ENCODE data around the gene CDH8. TPM values are rescaled to one million over a fixed set of nuclear protein-coding genes. Genes with fewer than 3 reads are reported as not detected.

Gene CDH8
- total RNA-seq, 2 experiments from 2014 or later: not detected

DNA sequence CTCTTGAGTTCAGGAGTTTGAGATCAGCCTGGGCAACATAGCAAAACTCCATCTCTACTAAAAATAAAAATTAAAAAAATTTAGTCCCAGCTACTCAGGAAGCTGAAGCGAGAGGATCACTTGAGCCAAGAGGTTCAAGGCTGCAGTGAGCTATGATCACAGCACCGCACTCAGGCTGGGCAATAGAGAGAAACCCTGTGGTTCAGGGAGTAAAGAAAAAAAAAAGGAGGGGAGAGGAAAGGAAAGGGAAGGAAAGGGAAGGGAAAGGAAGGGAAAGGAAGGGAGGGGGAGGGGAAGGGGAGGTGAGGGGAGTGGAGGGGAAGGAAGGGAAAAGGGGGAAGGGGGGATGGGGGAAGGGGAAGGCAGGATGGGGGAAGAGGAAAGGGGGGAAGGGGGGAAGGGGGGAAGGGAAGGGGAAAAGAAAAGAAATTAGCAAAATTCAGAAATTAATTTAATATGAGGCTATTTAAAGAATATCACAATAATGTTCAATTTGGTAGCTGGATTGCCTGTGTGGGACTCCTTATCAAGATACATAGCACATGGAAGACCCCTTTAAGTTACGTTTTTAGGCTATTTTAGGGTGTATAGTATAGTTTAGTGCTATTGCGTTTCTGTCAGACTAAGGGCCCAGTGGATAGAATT is 424.3 kb downstream of the CDH8 start:
- no peak for DNase-seq
- intact Hi-C loops (cut with micrococcal nuclease): no loop called here
- no peak overlapping the region for H3K4me3 Mint-ChIP-seq
- H3K4me1 Mint-ChIP-seq (ENCODE audit: low read depth): no peaks in the 10 kb centered on the region
- no peaks in the 10 kb centered on the region for H3K27me3 Mint-ChIP-seq
- ChIA-PET POLR2A (no interaction called here), CTCF (no interaction called here)
- no peak overlapping the region for H3K27ac Mint-ChIP-seq
- H3K9me3 Mint-ChIP-seq: peaks cover 37% of the 10 kb centered on the region
- H3K36me3 Mint-ChIP-seq: no peaks in the 10 kb centered on the region

DNA sequence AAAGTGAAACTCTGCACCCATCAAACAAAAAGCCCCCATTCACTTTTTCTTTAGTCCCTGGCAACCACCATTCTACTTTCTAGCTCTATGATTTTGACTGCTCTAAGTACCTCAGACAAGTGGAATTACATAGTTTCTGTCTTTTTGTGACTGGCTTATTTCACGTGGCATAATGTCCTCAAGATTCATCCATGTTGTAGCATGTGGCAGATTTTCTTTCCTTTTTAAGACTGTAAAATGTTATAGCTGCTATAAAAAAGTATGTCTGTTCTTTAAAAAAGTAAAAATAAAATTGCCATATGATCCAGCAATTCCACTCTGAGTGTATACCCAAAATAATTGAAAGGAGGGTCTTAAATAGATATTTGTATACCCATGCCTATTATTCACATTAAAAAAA is 429.7 kb downstream of the CDH8 start:
- H3K4me1 Mint-ChIP-seq (ENCODE audit: low read depth): no peaks in the 10 kb centered on the region
- ChIA-PET CTCF (no interaction called here), POLR2A (no interaction called here)
- DNase-seq: no peak
- H3K27ac Mint-ChIP-seq: no peak overlapping the region
- intact Hi-C loops (cut with micrococcal nuclease): no loop called here
- H3K27me3 Mint-ChIP-seq: no peaks in the 10 kb centered on the region
- peaks cover 49% of the 10 kb centered on the region for H3K9me3 Mint-ChIP-seq
- no peaks in the 10 kb centered on the region for H3K36me3 Mint-ChIP-seq
- no peak overlapping the region for H3K4me3 Mint-ChIP-seq
